ENCODE results near the gene LAMB4.

- TF ChIP-seq, protein P1, sequence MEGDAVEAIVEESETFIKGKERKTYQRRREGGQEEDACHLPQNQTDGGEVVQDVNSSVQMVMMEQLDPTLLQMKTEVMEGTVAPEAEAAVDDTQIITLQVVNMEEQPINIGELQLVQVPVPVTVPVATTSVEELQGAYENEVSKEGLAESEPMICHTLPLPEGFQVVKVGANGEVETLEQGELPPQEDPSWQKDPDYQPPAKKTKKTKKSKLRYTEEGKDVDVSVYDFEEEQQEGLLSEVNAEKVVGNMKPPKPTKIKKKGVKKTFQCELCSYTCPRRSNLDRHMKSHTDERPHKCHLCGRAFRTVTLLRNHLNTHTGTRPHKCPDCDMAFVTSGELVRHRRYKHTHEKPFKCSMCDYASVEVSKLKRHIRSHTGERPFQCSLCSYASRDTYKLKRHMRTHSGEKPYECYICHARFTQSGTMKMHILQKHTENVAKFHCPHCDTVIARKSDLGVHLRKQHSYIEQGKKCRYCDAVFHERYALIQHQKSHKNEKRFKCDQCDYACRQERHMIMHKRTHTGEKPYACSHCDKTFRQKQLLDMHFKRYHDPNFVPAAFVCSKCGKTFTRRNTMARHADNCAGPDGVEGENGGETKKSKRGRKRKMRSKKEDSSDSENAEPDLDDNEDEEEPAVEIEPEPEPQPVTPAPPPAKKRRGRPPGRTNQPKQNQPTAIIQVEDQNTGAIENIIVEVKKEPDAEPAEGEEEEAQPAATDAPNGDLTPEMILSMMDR (conservative IDR thresholded peaks at IDR 0.05; ENCODE audit: low read length) = no peak
- TF ChIP-seq EZH2phosphoT487 (IDR thresholded peaks at IDR 0.05; ENCODE audit: borderline replicate concordance, low read depth, low read length) = no peak
Measured at GRCh38 chr7:108077709-108078108, 52.5 kb downstream of the LAMB4 start.

All from OCI-LY7 (cell line).